ENCODE measurements around the gene CHRDL1. TPM values are rescaled to one million over a fixed set of nuclear protein-coding genes. Genes with fewer than 3 reads are reported as not detected.

Gene CHRDL1
- total and polyA plus RNA-seq, 11 donors = 0.42 to 67.8 (median 1.4) TPM; not detected in 1

DNA sequence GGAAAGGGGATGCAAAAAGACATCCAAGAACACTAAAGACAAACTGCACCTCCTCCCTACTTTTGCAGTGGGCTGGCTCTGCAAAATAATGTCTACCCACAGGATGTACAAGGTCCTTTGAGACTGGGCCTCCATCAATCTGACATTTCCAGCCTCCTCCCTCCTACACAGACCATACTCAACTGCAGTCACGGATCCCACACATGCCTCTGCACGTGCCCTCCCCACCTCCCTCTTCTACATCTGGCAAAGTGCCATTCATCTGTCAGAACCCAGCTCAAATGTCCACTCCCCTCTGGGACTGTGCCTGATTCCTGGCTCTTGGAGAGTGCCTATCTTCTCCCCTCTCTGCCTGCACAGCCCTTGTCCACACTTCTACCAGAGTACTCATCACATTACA lies 50.3 kb downstream of the CHRDL1 start:
- WGBS, 4 donors = 9 to 33% (median 22%) methylated on average over 2 of the region's 2 CpGs
- TF ChIP-seq, protein P1, sequence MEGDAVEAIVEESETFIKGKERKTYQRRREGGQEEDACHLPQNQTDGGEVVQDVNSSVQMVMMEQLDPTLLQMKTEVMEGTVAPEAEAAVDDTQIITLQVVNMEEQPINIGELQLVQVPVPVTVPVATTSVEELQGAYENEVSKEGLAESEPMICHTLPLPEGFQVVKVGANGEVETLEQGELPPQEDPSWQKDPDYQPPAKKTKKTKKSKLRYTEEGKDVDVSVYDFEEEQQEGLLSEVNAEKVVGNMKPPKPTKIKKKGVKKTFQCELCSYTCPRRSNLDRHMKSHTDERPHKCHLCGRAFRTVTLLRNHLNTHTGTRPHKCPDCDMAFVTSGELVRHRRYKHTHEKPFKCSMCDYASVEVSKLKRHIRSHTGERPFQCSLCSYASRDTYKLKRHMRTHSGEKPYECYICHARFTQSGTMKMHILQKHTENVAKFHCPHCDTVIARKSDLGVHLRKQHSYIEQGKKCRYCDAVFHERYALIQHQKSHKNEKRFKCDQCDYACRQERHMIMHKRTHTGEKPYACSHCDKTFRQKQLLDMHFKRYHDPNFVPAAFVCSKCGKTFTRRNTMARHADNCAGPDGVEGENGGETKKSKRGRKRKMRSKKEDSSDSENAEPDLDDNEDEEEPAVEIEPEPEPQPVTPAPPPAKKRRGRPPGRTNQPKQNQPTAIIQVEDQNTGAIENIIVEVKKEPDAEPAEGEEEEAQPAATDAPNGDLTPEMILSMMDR (IDR thresholded peaks at IDR 0.05) = no peak
- TF ChIP-seq POLR2A (IDR thresholded peaks at IDR 0.05) = no peak
- H3K27me3 ChIP-seq = peaks cover 0 to 10% (median 0%) of the 10 kb centered on the region in 9 donors
- DNase-seq (no peak), ATAC-seq (no peak)
- intact Hi-C loops (cut with DNase I) = no loop called here
- no peak overlapping the region for H3K27ac ChIP-seq
- no peaks in the 10 kb centered on the region for H3K4me1 ChIP-seq
- no peak overlapping the region for H3K4me3 ChIP-seq
- no peaks in the 10 kb centered on the region for H3K36me3 ChIP-seq
- no peaks in the 10 kb centered on the region for H3K9me3 ChIP-seq

DNA sequence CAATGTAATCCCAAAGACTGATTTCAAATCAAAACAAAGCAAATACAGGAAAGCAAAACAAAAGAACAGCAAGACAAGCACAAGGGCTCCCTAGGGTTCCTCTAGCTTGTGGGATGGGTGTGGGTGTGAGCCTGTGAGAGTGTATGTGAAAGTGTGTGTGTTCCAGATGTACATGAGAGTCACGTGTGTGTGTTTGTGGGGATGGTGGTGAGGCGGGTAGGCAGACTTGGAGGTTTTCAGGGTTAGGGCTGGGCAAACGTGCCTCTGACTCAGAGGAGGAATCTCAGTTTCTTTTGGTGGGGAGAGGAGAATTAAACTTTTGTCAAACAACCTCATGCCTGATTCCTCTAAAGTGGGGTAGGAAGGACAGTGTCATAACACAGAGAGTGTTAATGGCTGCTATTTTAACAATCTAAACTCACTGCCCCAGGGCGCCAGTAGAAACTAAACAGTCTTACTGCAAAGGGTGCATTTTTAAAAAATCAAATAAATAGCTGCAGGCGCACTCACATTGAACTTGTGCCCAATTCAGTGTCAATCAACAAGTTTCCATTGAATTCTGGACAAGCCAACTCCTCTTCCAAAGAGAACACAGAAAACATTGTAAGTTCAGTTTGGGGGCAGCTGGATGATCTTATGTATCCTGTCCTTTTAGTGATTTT lies 51.8 kb downstream of the CHRDL1 start:
- ATAC-seq (no peak), DNase-seq (no peak)
- Histone ChIP-seq H3K4me1 (no peaks in the 10 kb centered on the region), H3K4me3 (no peak overlapping the region), H3K9me3 (no peaks in the 10 kb centered on the region), H3K36me3 (no peaks in the 10 kb centered on the region), H3K27me3 (peaks cover 0 to 10% (median 0%) of the 10 kb centered on the region in 9 donors), H3K27ac (no peak overlapping the region)
- intact Hi-C loops (cut with DNase I) = no loop called here
- no peak for TF ChIP-seq POLR2A (IDR thresholded peaks at IDR 0.05)
- TF ChIP-seq, protein P1 (IDR thresholded peaks at IDR 0.05) = no peak
- WGBS, 4 donors = 50 to 64% (median 52%) methylated on average over 5 of the region's 5 CpGs

DNA sequence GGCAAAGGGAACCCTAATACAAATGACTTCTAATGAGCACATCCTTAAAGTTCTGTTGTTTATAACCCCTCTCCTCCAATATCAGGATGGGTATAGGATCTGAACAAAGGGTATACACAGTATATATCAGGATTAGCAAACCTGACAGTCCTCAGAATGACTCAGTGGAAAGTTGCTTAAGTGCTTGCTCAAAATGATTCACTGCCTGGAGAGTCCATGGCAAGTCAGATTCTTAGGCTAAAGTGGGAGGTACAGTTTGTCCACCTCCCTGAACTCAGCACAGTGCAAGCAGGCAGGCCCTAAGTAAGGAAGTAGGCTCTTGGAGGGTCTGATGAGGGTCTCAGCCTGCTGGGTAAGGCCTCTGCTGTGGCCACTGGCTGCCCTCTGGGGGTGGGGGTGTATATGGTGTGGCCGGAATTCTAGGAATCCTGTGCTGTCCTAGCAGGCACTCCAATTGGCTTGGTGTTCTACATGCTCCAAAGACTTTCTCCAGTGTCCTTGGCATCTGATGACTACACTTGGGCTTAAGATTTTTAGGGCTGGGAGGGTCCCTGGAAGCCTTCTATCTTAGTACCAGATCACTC lies 54.3 kb downstream of the CHRDL1 start:
- no peaks in the 10 kb centered on the region for H3K9me3 ChIP-seq
- TF ChIP-seq, protein P1 (IDR thresholded peaks at IDR 0.05) = no peak
- no peak for TF ChIP-seq POLR2A (IDR thresholded peaks at IDR 0.05)
- 50 to 75% (median 55%) methylated on average over 1 of the region's 1 CpG for WGBS, 4 donors
- intact Hi-C loops (cut with DNase I) = no loop called here
- no peak overlapping the region for H3K27ac ChIP-seq
- no peak overlapping the region for H3K4me3 ChIP-seq
- no peak for DNase-seq
- H3K4me1 ChIP-seq = no peaks in the 10 kb centered on the region
- no peaks in the 10 kb centered on the region for H3K36me3 ChIP-seq
- peaks cover 0 to 15% (median 0%) of the 10 kb centered on the region in 9 donors for H3K27me3 ChIP-seq
- no peak for ATAC-seq

DNA sequence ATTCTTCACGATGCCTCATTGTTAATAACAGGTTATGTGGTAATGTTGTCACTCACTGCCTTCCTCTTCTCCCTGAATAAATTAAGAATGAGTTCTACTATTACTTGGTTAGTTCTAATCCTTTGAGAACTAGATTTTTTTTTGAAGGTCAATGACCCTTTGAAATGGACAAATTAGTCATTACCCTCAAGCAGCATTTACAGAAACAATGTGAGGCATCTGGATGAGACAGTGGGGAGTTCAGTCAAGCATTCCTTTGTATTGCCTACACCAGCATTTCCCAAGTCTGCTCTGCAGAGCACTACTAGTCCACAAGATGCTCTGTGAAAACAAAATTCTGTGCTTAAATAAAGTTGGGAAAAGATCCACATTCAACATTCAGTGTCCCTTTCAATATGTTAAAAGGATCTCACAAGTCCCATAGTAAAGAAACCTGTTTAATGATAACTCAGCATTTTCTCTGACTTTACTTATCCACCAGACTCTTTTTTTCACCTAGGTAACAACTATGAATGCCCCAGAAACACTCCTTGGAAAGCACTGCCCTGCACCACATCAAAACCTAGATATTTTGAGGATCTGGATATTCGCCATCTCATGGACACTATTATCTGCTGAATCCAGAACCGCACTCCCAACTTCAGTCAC lies 60.6 kb downstream of the CHRDL1 start:
- DNase-seq (no peak), ATAC-seq (no peak)
- intact Hi-C loops (cut with DNase I) = no loop called here
- H3K9me3 ChIP-seq = no peaks in the 10 kb centered on the region
- H3K27me3 ChIP-seq = peaks cover 0 to 15% (median 0%) of the 10 kb centered on the region in 9 donors
- no peaks in the 10 kb centered on the region for H3K4me1 ChIP-seq
- H3K36me3 ChIP-seq = no peaks in the 10 kb centered on the region
- H3K27ac ChIP-seq = no peak overlapping the region
- 68 to 90% (median 73%) methylated on average over 3 of the region's 3 CpGs for WGBS, 4 donors
- no peak for TF ChIP-seq POLR2A (IDR thresholded peaks at IDR 0.05)
- TF ChIP-seq, protein P1 (IDR thresholded peaks at IDR 0.05) = no peak
- no peak overlapping the region for H3K4me3 ChIP-seq

Data from heart left ventricle (tissue), 16 donors.